ENCODE results near the gene USP6NL. TPM values are rescaled to one million over a fixed set of nuclear protein-coding genes. Genes with fewer than 3 reads are reported as not detected.

The USP6NL gene
- total and polyA plus RNA-seq, 5 experiments from 2014 or later: 2.3 to 7.9 (median 5.4) TPM

- Mint-ChIP-seq H3K27ac (no peak overlapping the region), H3K4me1 (peaks cover 17 to 67% (median 42%) of the 10 kb centered on the region in 4 donors)
- POLR2A ChIA-PET: interaction anchor here (1.1 kb wide), 1 partner anchor 10 kb away, joined by 3 read pairs; no protein-coding TSS in a partner anchor
Observed at GRCh38 chr10:11602358-11602757, 9.1 kb downstream of the USP6NL start.

DNA sequence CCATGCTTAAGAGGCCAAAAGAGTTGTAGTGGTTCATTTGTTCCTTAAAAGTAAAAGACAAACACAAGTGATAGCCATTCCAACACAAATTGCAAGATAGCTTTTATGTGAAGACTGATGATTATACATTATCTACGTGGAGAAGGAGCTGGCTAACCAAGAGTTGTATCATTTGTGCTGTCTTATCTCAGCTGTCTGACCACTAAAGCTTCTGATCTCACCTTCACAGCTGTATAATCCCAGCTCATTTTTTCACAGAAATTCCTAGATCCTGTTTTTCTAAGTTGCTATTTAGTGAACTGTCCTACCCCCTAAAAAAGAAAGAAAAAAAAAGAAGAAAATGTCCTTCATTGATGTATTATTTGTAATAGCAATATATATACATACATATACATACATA lies 9.8 kb downstream of the USP6NL start:
- peaks cover 0 to 8% (median 0%) of the 10 kb centered on the region in 3 donors for H3K36me3 Mint-ChIP-seq
- H3K4me3 Mint-ChIP-seq: no peak overlapping the region
- no peak overlapping the region for H3K27ac Mint-ChIP-seq
- no peaks in the 10 kb centered on the region for H3K27me3 Mint-ChIP-seq
- DNase-seq: no peak
- H3K9me3 Mint-ChIP-seq: no peaks in the 10 kb centered on the region
- ATAC-seq: no peak
- H3K4me1 Mint-ChIP-seq: peaks cover 17 to 66% (median 41%) of the 10 kb centered on the region in 4 donors
- POLR2A ChIA-PET: interaction anchor here (0.6 to 1.1 kb wide), 2 partner anchors 10 to 119 kb away, joined by 3 read pairs; no protein-coding TSS in a partner anchor

More at GRCh38 chr10:11602358-11602757, 9.1 kb downstream of the USP6NL start:
- Mint-ChIP-seq H3K4me3 (no peak overlapping the region), H3K27me3 (no peaks in the 10 kb centered on the region), H3K9me3 (no peaks in the 10 kb centered on the region), H3K36me3 (peaks cover 0 to 4% (median 0%) of the 10 kb centered on the region in 3 donors)
- DNase-seq (no peak), ATAC-seq (no peak)

- Mint-ChIP-seq H3K4me1 (peaks cover 13 to 60% (median 32%) of the 10 kb centered on the region in 4 donors), H3K27me3 (no peaks in the 10 kb centered on the region), H3K27ac (peak overlapping the region in 1 of 10 donors; percentile 53), H3K9me3 (no peaks in the 10 kb centered on the region), H3K4me3 (no peak overlapping the region), H3K36me3 (peaks cover 0 to 10% (median 0%) of the 10 kb centered on the region in 3 donors)
- POLR2A ChIA-PET: no interaction called here
- DNase-seq (no peak), ATAC-seq (no peak)
Observed at GRCh38 chr10:11600280-11600679, 11.2 kb downstream of the USP6NL start.

DNA sequence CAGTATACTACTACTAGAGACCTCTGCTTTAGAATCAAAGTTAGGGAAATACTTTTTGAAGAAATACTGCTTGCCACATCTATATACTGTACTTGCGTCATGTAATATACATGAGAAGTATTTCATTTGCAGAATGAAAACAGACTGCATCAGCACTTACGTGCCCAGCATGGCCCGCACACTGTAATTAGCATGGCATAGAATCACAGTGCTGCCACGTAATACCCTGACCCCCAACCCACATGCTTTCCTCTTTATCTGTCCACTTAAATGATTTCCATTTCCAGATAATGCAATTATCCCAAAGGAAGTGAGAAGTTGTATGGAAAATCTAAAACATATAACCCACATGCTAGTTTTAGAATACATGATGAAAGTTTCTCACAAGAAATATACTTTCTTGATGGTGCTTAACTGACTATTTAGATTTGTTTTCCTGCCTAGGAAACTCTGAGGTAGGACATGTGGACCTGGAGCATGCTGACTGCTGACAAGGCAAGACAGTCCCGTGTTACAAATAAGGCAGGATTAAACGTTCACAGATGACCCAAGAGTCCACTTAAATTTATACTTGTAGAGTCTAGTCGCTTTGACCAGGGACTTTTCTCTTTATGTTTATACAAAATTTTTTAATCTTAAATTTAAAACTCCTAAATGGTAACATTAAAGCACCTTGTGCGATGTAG lies 12.6 kb downstream of the USP6NL start:
- no peak overlapping the region for H3K27ac Mint-ChIP-seq
- POLR2A ChIA-PET: no interaction called here
- H3K9me3 Mint-ChIP-seq: no peaks in the 10 kb centered on the region
- H3K4me3 Mint-ChIP-seq: no peak overlapping the region
- H3K36me3 Mint-ChIP-seq: peaks cover 0 to 10% (median 9%) of the 10 kb centered on the region in 3 donors
- no peak for ATAC-seq
- no peak for DNase-seq
- peaks cover 11 to 60% (median 22%) of the 10 kb centered on the region in 4 donors for H3K4me1 Mint-ChIP-seq
- no peaks in the 10 kb centered on the region for H3K27me3 Mint-ChIP-seq

GRCh38 chr10:11597470-11597869 lies 14.0 kb downstream of the USP6NL start:
- no peak overlapping the region for H3K4me3 Mint-ChIP-seq
- H3K36me3 Mint-ChIP-seq: peaks cover 0 to 16% (median 10%) of the 10 kb centered on the region in 3 donors
- H3K27me3 Mint-ChIP-seq: no peaks in the 10 kb centered on the region
- no peaks in the 10 kb centered on the region for H3K9me3 Mint-ChIP-seq
- ATAC-seq: no peak
- DNase-seq: no peak
- H3K27ac Mint-ChIP-seq: no peak overlapping the region
- POLR2A ChIA-PET: no interaction called here
- peaks cover 5 to 47% (median 10%) of the 10 kb centered on the region in 4 donors for H3K4me1 Mint-ChIP-seq

DNA sequence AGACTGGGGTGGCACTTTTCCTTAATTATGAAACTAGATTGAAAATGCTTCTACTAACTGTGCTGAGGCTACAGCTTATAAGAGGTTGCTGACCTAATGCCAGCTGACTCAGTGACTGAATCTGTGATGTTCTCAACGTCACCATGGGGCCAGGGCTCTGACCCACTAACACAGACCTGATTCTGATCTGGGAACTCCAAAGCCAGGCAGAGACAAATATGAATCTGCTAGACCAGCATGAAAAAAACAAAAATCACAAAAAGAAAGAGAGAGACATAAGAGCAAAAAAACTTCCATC lies 16.1 kb downstream of the USP6NL start:
- no peak for DNase-seq
- no peaks in the 10 kb centered on the region for H3K9me3 Mint-ChIP-seq

GRCh38 chr10:11594589-11595394 lies 16.7 kb downstream of the USP6NL start:
- peak overlapping the region in 3 of 10 donors; percentile 1 to 31 (median 19) for H3K27ac Mint-ChIP-seq
- no peaks in the 10 kb centered on the region for H3K9me3 Mint-ChIP-seq
- peak overlapping the region in 1 of 10 donors; percentile 1 for H3K4me3 Mint-ChIP-seq
- ATAC-seq (no peak), DNase-seq (no peak)
- peaks cover 3 to 38% (median 7%) of the 10 kb centered on the region in 4 donors for H3K4me1 Mint-ChIP-seq
- peaks cover 0 to 16% (median 6%) of the 10 kb centered on the region in 3 donors for H3K36me3 Mint-ChIP-seq
- no peaks in the 10 kb centered on the region for H3K27me3 Mint-ChIP-seq
- POLR2A ChIA-PET: interaction anchor here (0.6 kb wide), 1 partner anchor 17 kb away, joined by 3 read pairs; no protein-coding TSS in a partner anchor

More for the DNA sequence above, 16.1 kb downstream of the USP6NL start:
- peaks cover 0 to 16% (median 10%) of the 10 kb centered on the region in 3 donors for H3K36me3 Mint-ChIP-seq
- POLR2A ChIA-PET: no interaction called here
- H3K27ac Mint-ChIP-seq: peak overlapping the region in 2 of 10 donors; percentile 1 to 31
- no peak for ATAC-seq
- no peaks in the 10 kb centered on the region for H3K27me3 Mint-ChIP-seq
- H3K4me1 Mint-ChIP-seq: peaks cover 3 to 40% (median 8%) of the 10 kb centered on the region in 4 donors
- no peak overlapping the region for H3K4me3 Mint-ChIP-seq

GRCh38 chr10:11593612-11594011 lies 17.8 kb downstream of the USP6NL start:
- no peaks in the 10 kb centered on the region for H3K9me3 Mint-ChIP-seq
- no peak overlapping the region for H3K27ac Mint-ChIP-seq
- ATAC-seq: no peak
- no peaks in the 10 kb centered on the region for H3K27me3 Mint-ChIP-seq
- DNase-seq: no peak
- POLR2A ChIA-PET: no interaction called here
- H3K36me3 Mint-ChIP-seq: peaks cover 0 to 16% (median 6%) of the 10 kb centered on the region in 3 donors
- peaks cover 3 to 36% (median 6%) of the 10 kb centered on the region in 4 donors for H3K4me1 Mint-ChIP-seq
- H3K4me3 Mint-ChIP-seq: no peak overlapping the region

GRCh38 chr10:11589738-11590137 lies 21.7 kb downstream of the USP6NL start:
- peaks cover 4 to 15% (median 5%) of the 10 kb centered on the region in 3 donors for H3K36me3 Mint-ChIP-seq
- peaks cover 0 to 5% (median 0%) of the 10 kb centered on the region in 9 donors for H3K9me3 Mint-ChIP-seq
- DNase-seq: no peak
- peaks cover 1 to 42% (median 7%) of the 10 kb centered on the region in 4 donors for H3K4me1 Mint-ChIP-seq
- no peak overlapping the region for H3K27ac Mint-ChIP-seq
- POLR2A ChIA-PET: no interaction called here
- no peak for ATAC-seq
- H3K27me3 Mint-ChIP-seq: no peaks in the 10 kb centered on the region
- H3K4me3 Mint-ChIP-seq: no peak overlapping the region

- H3K4me1 Mint-ChIP-seq: peaks cover 0 to 42% (median 8%) of the 10 kb centered on the region in 4 donors
- H3K27ac Mint-ChIP-seq: no peak overlapping the region
- POLR2A ChIA-PET: no interaction called here
Observed at GRCh38 chr10:11588873-11589574, 22.4 kb downstream of the USP6NL start.

GRCh38 chr10:11587722-11588259 lies 23.7 kb downstream of the USP6NL start:
- ATAC-seq (no peak), DNase-seq (no peak)
- POLR2A ChIA-PET: interaction anchor here (0.8 kb wide), 1 partner anchor 10 kb away, joined by 3 read pairs; no protein-coding TSS in a partner anchor
- peaks cover 0 to 42% (median 8%) of the 10 kb centered on the region in 4 donors for H3K4me1 Mint-ChIP-seq
- H3K27ac Mint-ChIP-seq: peak overlapping the region in 1 of 10 donors; percentile 43
- peaks cover 0 to 5% (median 0%) of the 10 kb centered on the region in 9 donors for H3K9me3 Mint-ChIP-seq
- H3K36me3 Mint-ChIP-seq: peaks cover 3 to 8% (median 4%) of the 10 kb centered on the region in 3 donors
- H3K4me3 Mint-ChIP-seq: no peak overlapping the region
- no peaks in the 10 kb centered on the region for H3K27me3 Mint-ChIP-seq

More at GRCh38 chr10:11588873-11589574, 22.4 kb downstream of the USP6NL start:
- DNase-seq (no peak), ATAC-seq (no peak)
- Mint-ChIP-seq H3K36me3 (peaks cover 4 to 8% (median 8%) of the 10 kb centered on the region in 3 donors), H3K27me3 (no peaks in the 10 kb centered on the region), H3K4me3 (no peak overlapping the region), H3K9me3 (peaks cover 0 to 5% (median 0%) of the 10 kb centered on the region in 9 donors)

GRCh38 chr10:11586170-11586569 lies 25.3 kb downstream of the USP6NL start:
- peaks cover 4 to 50% (median 16%) of the 10 kb centered on the region in 4 donors for H3K4me1 Mint-ChIP-seq
- ATAC-seq (no peak), DNase-seq (no peak)
- no peaks in the 10 kb centered on the region for H3K27me3 Mint-ChIP-seq
- no peak overlapping the region for H3K4me3 Mint-ChIP-seq
- no peak overlapping the region for H3K27ac Mint-ChIP-seq
- peaks cover 0 to 5% (median 0%) of the 10 kb centered on the region in 9 donors for H3K9me3 Mint-ChIP-seq
- H3K36me3 Mint-ChIP-seq: peaks cover 3 to 8% (median 4%) of the 10 kb centered on the region in 3 donors
- POLR2A ChIA-PET: no interaction called here
